Measurements from ENCODE around the gene NHLRC3.
"Not testable (repeated sequence)": the region's sequence is repeated elsewhere in the genome, so short reads cannot be mapped to it uniquely, and the experiment has no call there.

The NHLRC3 gene

DNA sequence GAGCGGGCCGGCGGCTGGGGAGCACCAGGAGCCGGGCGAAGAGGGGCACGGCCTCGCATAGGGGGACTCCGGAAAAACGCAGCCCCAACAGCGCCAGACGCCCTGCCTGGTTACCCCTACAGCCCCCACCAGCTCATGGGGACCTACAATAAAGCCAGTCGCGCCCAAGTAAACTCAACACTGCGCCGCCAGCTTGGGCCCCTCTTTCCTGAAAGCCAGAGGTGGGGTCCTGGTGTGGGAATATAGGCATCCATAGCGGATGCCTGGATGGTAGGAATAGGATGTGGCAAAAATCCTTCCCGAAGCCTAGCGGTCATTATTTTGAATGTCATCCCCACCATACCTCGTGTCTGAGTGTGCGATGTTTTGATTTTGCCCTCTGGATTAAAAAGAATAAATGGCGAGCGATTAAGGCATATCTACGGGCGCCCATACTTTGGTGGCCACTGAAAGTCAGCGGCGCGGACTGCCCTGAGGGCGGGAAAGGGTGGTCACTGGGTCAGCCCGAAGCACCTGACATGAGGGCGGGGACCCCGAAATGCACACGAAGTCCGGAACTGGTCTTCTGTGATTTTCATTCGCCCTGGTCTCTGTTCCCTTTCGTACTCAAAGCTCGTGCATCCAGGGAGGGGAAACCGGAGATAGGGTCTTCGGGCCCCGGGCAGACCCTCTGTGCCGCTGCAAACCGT lies at the start of gene NHLRC3, which contains the start of gene PROSER1:
NHLRC3 (plus strand) TSS at position 577 of the 689 bp plus-strand sequence. CDS start 184 bp downstream, outside the sequence.
PROSER1 (minus strand) TSS at position 210 of the 689 bp plus-strand sequence. CDS start 847 bp downstream, outside the sequence.
- H3K9me3 ChIP-seq: no peaks in the 10 kb centered on the region
- in situ Hi-C loops (cut with MboI; ENCODE audit: low sequenced_read_pairs): no loop called here
- peak; percentile 76 to 92 for DNase-seq (ENCODE audit: low spot score in 2 of 2)
- peaks cover 9% of the 10 kb centered on the region for H3K4me1 ChIP-seq
- no peaks in the 10 kb centered on the region for H3K36me3 ChIP-seq (replicated peaks)
- peak within 1 kb of the TSS; percentile 69 for H3K4me3 ChIP-seq
- H3K27me3 ChIP-seq (ENCODE audit: low read depth): no peaks in the 10 kb centered on the region

GRCh38 chr13:38990693-38991092 lies 47.6 kb upstream of the NHLRC3 start, which contains the start of gene STOML3:
Gene STOML3 (minus strand): TSS chr13:38990831. CDS start chr13:38990721, 110 bp downstream.
- H3K4me3 ChIP-seq: no peak within 1 kb of the TSS
- H3K9me3 ChIP-seq: no peaks in the 10 kb centered on the region
- peaks cover 3% of the 10 kb centered on the region for H3K4me1 ChIP-seq
- H3K27me3 ChIP-seq (ENCODE audit: low read depth): no peaks in the 10 kb centered on the region
- in situ Hi-C loops (cut with MboI; ENCODE audit: low sequenced_read_pairs): no loop called here
- peak; percentile 19 to 60 for DNase-seq (ENCODE audit: low spot score in 2 of 2)
- no peaks in the 10 kb centered on the region for H3K36me3 ChIP-seq (replicated peaks)

- H3K4me3 ChIP-seq: no peak overlapping the region
- H3K4me1 ChIP-seq: peaks cover 3% of the 10 kb centered on the region
- H3K27me3 ChIP-seq (ENCODE audit: low read depth): no peaks in the 10 kb centered on the region
- no peaks in the 10 kb centered on the region for H3K9me3 ChIP-seq
- no peak for DNase-seq (ENCODE audit: low spot score in 2 of 2)
- in situ Hi-C loops (cut with MboI; ENCODE audit: low sequenced_read_pairs): no loop called here
- no peaks in the 10 kb centered on the region for H3K36me3 ChIP-seq (replicated peaks)
These were observed 44.9 kb upstream of the NHLRC3 start for GRCh38 chr13:38993381-38993780.

GRCh38 chr13:38998739-38999138 lies 39.5 kb upstream of the NHLRC3 start:
- in situ Hi-C loops (cut with MboI; ENCODE audit: low sequenced_read_pairs): no loop called here
- Histone ChIP-seq H3K36me3 (replicated peaks) (no peaks in the 10 kb centered on the region), H3K9me3 (no peaks in the 10 kb centered on the region), H3K4me1 (no peaks in the 10 kb centered on the region), H3K27me3 (ENCODE audit: low read depth) (no peaks in the 10 kb centered on the region), H3K4me3 (no peak overlapping the region)
- DNase-seq (ENCODE audit: low spot score in 2 of 2): no peak

GRCh38 chr13:39006371-39007111 lies 31.7 kb upstream of the NHLRC3 start:
- H3K4me3 ChIP-seq; in situ Hi-C loops (cut with MboI; ENCODE audit: low sequenced_read_pairs); H3K9me3 ChIP-seq; H3K27me3 ChIP-seq (ENCODE audit: low read depth); DNase-seq (ENCODE audit: low spot score in 2 of 2); H3K4me1 ChIP-seq: not testable (repeated sequence)
- H3K36me3 ChIP-seq (replicated peaks): peaks cover 17% of the 10 kb centered on the region

DNA sequence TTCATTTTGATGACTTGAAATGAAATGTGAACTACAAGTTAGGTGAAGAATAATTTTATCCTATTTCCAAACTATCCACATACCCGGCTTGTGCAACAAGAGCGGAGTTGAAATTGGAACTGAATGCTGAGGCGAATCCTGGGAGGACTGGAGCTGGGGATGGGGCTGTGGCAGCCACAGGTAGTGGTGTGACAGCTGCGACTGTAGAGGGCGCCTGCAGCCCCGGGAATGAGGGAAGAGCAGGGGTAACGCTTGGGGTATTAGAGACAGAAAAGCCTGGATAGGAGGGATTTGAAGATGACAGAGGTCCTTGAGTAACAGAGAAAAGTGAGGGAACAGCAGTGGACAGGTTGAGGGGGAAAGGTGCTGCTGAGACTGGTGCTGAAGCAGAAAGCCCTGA lies 25.6 kb upstream of the NHLRC3 start:
- no peaks in the 10 kb centered on the region for H3K27me3 ChIP-seq (ENCODE audit: low read depth)
- DNase-seq (ENCODE audit: low spot score in 2 of 2): peak in 1 of 2 experiments; percentile 43
- in situ Hi-C loops (cut with MboI; ENCODE audit: low sequenced_read_pairs): no loop called here
- H3K4me3 ChIP-seq: no peak overlapping the region
- H3K36me3 ChIP-seq (replicated peaks): peaks cover 69% of the 10 kb centered on the region
- no peaks in the 10 kb centered on the region for H3K9me3 ChIP-seq
- H3K4me1 ChIP-seq: no peaks in the 10 kb centered on the region

DNA sequence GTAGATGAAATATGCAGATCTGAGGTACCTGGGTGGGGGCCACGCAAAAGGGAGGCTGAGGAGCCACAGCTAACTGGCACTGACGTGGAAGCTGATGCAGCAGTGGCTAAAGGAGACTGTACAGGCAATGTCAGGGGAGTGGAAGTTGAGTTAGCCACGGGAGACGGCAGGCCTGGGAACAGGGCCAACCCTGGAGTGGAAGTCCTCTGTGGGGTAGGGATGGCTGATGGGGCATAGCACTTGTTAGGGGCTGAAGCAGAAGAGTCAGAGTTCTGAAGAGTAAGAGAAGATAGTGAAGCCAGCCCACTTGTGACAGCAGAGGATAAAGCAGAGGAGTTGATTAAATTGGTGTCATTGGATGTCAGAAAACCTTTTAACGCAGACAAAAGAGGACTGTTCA lies 24.8 kb upstream of the NHLRC3 start:
- no peak for DNase-seq (ENCODE audit: low spot score in 2 of 2)
- Histone ChIP-seq H3K4me3 (no peak overlapping the region), H3K9me3 (no peaks in the 10 kb centered on the region), H3K36me3 (replicated peaks) (peaks cover 71% of the 10 kb centered on the region), H3K27me3 (ENCODE audit: low read depth) (no peaks in the 10 kb centered on the region), H3K4me1 (no peaks in the 10 kb centered on the region)
- in situ Hi-C loops (cut with MboI; ENCODE audit: low sequenced_read_pairs): no loop called here

DNA sequence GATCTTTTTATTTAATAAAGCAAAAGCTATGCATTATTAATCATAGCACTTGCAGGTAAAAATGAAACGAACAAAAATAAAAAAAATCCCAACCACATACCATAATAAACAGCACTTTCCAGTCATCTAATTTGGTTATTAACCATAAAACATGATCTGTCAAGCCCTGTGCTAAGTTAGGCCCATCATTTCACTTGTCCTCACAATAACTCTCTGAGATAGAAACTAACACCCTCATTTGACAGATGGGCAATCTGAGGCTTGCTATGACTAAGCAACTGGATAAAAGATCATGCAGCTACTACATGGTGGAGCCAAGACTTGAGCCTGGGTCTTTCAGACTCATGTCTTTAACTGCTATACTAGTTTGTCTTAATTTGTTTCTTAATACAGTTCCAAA lies 22.2 kb upstream of the NHLRC3 start:
- H3K4me3 ChIP-seq: no peak overlapping the region
- peaks cover 61% of the 10 kb centered on the region for H3K36me3 ChIP-seq (replicated peaks)
- DNase-seq (ENCODE audit: low spot score in 2 of 2): no peak
- in situ Hi-C loops (cut with MboI; ENCODE audit: low sequenced_read_pairs): no loop called here
- H3K9me3 ChIP-seq: no peaks in the 10 kb centered on the region
- H3K4me1 ChIP-seq: no peaks in the 10 kb centered on the region
- H3K27me3 ChIP-seq (ENCODE audit: low read depth): no peaks in the 10 kb centered on the region

- Histone ChIP-seq H3K9me3 (no peaks in the 10 kb centered on the region), H3K4me3 (no peak overlapping the region), H3K27me3 (ENCODE audit: low read depth) (no peaks in the 10 kb centered on the region), H3K36me3 (replicated peaks) (peaks cover 62% of the 10 kb centered on the region), H3K4me1 (no peaks in the 10 kb centered on the region)
- in situ Hi-C loops (cut with MboI; ENCODE audit: low sequenced_read_pairs): no loop called here
- DNase-seq (ENCODE audit: low spot score in 2 of 2): peak; percentile 27 to 30
These were observed 21.5 kb upstream of the NHLRC3 start for GRCh38 chr13:39016787-39017186.

GRCh38 chr13:39020853-39021462 lies 17.3 kb upstream of the NHLRC3 start:
- no peak for DNase-seq (ENCODE audit: low spot score in 2 of 2)
- Histone ChIP-seq H3K4me1 (peaks cover 10% of the 10 kb centered on the region), H3K9me3 (no peaks in the 10 kb centered on the region), H3K36me3 (replicated peaks) (peaks cover 61% of the 10 kb centered on the region), H3K4me3 (no peak overlapping the region), H3K27me3 (ENCODE audit: low read depth) (no peaks in the 10 kb centered on the region)
- in situ Hi-C loops (cut with MboI; ENCODE audit: low sequenced_read_pairs): no loop called here

DNA sequence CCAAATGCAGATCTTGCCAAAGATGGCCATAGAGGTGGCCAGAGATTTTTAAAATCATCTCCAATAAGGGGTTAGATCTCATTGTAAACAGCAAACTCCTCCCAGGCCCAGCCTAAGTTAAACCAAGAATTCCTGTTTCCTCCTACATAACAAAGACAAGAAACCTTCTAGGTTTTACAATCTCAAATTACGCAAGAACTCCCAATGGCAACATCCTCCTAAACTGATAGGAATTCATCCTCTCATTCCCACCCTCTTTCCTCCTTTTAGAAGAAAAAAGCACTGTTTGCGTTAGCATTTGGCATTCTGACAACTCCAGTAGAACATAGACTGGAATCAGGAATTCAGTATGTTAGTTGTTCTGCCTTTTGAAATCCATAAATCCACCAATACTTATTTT lies 14.9 kb upstream of the NHLRC3 start:
- H3K36me3 ChIP-seq (replicated peaks): peaks cover 59% of the 10 kb centered on the region

GRCh38 chr13:39023761-39024160 lies 14.5 kb upstream of the NHLRC3 start:
- H3K9me3 ChIP-seq: no peaks in the 10 kb centered on the region
- DNase-seq (ENCODE audit: low spot score in 2 of 2): no peak
- H3K27me3 ChIP-seq (ENCODE audit: low read depth): no peaks in the 10 kb centered on the region
- no peak overlapping the region for H3K4me3 ChIP-seq
- peaks cover 17% of the 10 kb centered on the region for H3K4me1 ChIP-seq
- H3K36me3 ChIP-seq (replicated peaks): peaks cover 59% of the 10 kb centered on the region
- in situ Hi-C loops (cut with MboI; ENCODE audit: low sequenced_read_pairs): no loop called here

More for the DNA sequence above, 14.9 kb upstream of the NHLRC3 start:
- Histone ChIP-seq H3K9me3 (no peaks in the 10 kb centered on the region), H3K4me3 (no peak overlapping the region), H3K27me3 (ENCODE audit: low read depth) (no peaks in the 10 kb centered on the region), H3K4me1 (peaks cover 17% of the 10 kb centered on the region)
- in situ Hi-C loops (cut with MboI; ENCODE audit: low sequenced_read_pairs): no loop called here
- DNase-seq (ENCODE audit: low spot score in 2 of 2): no peak

- in situ Hi-C loops (cut with MboI; ENCODE audit: low sequenced_read_pairs): no loop called here
- H3K36me3 ChIP-seq (replicated peaks): peaks cover 67% of the 10 kb centered on the region
- H3K4me3 ChIP-seq: no peak overlapping the region
- no peaks in the 10 kb centered on the region for H3K27me3 ChIP-seq (ENCODE audit: low read depth)
- no peak for DNase-seq (ENCODE audit: low spot score in 2 of 2)
- peaks cover 17% of the 10 kb centered on the region for H3K4me1 ChIP-seq
- H3K9me3 ChIP-seq: no peaks in the 10 kb centered on the region
These were observed 12.8 kb upstream of the NHLRC3 start for GRCh38 chr13:39025433-39025839.

GRCh38 chr13:39032150-39032549 lies 6.1 kb upstream of the NHLRC3 start:
- Histone ChIP-seq H3K4me1 (peaks cover 3% of the 10 kb centered on the region; the same call in 1 of the 2 replicates), H3K27me3 (ENCODE audit: low read depth) (no peaks in the 10 kb centered on the region), H3K36me3 (replicated peaks) (peaks cover 21% of the 10 kb centered on the region), H3K9me3 (no peaks in the 10 kb centered on the region), H3K4me3 (no peak overlapping the region)
- no peak for DNase-seq (ENCODE audit: low spot score in 2 of 2)
- in situ Hi-C loops (cut with MboI; ENCODE audit: low sequenced_read_pairs): no loop called here
